GM11168 (cell line): ENCODE results near the gene ABHD2.
"Not testable (repeated sequence)": the region's sequence is repeated elsewhere in the genome, so short reads cannot be mapped to it uniquely, and the experiment has no call there.

Experiments
- in situ Hi-C: fragments of 300-500 bp; cut with MboI; formaldehyde crosslinking; loops from one replicate; pipeline ENCODE4 v1.12.0; 2022; ENCODE audit warnings: low sequenced_read_pairs; ENCODE audit not compliant: unreplicated experiment

The ABHD2 gene

GRCh38 chr15:89135387-89136077 lies 47.3 kb downstream of the ABHD2 start:
- in situ Hi-C loops, result not testable (repeated sequence)

- in situ Hi-C loops, result no loop called here
These were observed 48.0 kb downstream of the ABHD2 start for GRCh38 chr15:89136078-89136806.

DNA sequence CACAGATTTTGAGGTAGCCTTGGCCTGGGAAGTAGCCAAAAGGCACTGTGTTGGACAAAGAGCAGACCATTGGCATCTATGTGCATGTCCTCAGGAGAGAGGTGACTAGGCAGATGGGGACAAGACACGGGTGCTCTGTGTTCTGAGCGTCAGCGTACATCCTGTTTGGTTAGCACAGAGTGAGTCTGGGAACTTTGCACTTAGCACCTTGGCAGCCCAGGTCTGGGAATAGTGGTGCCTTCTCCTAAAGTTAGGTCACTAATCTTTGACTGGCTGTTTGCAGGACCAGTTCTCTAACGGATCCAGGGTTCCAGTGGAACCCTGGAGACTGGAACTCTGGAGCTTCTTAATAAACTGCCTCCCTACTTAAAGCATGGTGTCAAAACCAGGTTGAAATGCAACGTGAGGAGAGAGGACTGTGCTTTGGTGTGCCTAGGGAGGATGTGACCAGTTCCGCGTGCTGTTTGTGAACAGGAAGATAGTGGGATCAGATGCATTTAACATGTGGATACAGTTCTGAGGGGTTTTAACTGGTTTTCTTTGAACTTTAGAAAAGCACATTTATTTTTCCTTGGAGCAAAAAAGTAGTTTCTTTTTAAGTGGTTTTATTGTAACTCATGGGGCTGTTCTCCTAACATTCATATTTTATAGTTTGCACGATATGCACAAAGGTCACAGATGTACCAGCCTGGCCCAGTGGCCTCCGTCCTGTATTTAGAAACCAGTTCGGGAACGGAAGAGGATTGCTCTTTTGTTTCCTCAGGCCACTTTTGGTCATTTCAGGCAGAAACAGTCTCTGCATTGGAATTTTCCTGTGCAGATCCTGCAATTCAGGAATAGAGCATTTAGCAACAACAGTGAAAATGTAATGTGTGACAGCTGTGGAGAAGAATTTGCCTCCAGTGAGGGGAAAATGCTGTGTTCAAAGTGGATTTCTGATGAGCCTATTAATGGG lies 48.8 kb downstream of the ABHD2 start:
- in situ Hi-C loops, result no loop called here

DNA sequence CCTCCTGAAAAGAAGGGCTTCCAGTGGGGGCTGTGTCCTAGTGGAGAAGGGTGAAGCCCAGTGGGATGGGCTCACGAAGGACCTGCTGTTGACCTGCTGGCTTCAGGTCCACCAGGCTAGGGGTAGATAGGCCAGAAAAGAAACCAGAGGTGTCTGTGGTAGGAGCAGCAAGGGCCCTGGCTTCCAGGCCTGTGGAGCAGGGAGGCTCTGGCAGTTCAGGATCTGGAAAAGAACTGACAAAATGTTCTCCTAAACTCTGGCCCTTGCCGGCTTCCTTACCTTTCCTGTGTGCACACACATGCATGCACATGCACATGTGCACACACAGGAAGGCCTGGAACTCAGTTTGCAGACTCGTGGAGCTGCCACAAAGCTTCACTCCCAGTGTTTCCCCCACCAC lies 49.7 kb downstream of the ABHD2 start:
- in situ Hi-C loops, result no loop called here

- in situ Hi-C loops, result no loop called here
These were observed 50.9 kb downstream of the ABHD2 start for GRCh38 chr15:89138999-89139612.

DNA sequence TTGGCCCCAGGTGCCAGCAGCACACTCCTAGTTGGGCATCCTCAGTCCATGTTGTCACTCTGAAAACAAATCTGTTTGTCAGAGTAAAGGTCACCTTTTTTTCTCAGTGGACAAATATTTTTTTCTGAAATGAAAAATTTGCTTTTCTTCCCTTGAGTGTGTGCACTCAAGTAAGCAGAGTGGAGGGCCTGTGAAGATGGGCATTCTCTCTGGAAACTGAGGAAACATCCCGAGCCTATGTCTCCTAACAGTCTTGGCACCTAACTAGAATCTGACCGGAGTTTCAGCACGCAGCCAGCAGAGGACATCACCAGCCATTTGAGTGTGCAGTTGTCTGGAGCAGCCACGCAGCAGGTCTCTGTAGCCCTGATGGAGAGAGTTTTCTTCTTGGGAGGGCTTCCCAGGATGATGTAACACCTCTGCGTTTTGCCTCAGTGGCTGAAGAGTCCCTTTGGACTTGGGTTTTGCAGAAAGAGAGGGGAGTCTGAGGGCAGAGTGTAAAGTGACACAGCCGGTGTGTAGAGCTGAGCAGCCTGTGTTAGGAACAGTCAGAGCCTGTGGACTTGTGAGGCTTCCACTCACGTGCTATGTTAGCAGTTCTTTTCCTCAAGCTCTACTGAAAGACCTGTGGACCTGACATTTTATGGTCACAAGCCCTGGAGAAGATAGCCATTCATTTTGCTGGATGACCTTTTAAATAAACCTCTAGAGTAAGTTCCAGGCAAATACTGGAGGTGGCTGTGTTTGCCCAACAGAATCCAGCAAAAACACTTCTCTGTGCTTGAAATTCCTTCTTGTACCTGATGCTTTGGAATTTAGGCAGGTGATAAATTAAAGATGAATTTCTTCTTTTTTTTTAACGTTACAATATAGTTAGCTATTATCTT lies 51.6 kb downstream of the ABHD2 start:
- in situ Hi-C loops, result no loop called here

- in situ Hi-C loops, result no loop called here
These were observed 52.3 kb downstream of the ABHD2 start for GRCh38 chr15:89140595-89140994.

DNA sequence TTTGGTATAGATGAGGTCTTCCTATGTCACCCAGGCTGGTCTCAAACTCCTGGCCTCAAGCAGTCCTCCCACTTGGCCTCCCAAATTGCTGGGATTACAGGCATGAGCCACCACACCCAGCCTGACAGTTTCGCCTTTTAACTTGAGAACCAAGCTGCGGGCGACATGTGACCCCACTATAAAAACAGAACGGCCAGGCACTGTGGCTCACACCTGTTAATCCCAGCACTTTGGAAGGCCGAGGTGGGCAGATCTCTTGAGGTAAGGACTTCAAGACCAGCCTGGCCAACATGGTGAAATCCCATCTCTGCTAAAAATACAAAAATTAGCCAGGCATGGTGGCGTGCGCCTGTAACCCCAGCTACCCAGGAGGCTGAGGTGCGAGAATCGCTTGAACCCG lies 52.9 kb downstream of the ABHD2 start:
- in situ Hi-C loops, result not testable (repeated sequence)

GRCh38 chr15:89141885-89142284 lies 53.6 kb downstream of the ABHD2 start:
- in situ Hi-C loops, result no loop called here

DNA sequence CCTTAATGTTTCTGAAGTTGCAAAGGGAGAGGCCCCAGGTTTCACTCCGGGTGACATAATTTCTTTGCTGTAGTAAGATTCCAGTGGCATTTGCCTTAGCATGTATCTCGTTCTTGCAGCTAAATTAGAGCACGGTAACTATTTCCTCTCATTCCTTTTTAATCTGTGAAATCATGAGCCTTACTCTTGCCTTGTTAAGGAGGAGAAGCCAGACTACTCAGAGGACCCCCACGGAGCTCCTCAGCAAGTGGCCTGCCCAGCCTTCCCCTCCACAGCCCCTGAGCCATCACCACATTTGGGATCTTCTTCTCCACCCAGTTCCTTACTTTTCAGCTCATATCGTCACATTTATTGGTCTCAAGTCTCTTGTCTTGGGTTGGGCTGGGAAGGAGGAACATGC lies 54.2 kb downstream of the ABHD2 start:
- in situ Hi-C loops, result no loop called here

DNA sequence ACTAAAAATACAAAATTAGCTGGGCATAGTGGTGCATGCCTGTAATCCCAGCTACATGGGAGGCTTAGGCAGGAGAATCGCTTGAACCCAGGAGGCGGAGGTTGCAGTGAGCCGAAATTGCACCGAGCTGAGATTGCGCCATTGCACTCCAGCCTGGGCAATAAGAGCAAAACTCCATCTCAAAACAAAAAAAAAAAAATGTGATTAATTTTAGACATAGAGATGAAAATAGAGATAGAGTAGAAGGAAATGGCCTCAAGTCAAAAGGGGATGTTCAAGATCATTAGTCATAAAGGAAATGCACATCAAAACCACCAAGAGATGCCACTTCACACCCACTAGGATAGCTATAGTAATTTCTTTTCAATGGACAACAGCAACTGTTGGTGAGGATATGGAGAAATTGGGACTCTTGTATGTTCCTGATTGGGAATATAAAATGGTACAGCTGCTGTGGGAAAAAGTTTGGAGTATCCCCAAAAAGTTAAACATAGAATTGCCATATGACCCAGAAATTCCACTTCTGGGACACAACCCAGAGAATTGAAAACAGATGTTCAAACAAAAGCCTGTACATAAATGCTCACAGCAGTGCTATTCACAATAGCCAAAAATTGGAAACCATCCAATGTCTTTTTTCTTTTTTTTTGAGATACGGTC lies 55.4 kb downstream of the ABHD2 start:
- in situ Hi-C loops, result no loop called here

GRCh38 chr15:89144491-89144890 lies 56.2 kb downstream of the ABHD2 start:
- in situ Hi-C loops, result no loop called here

DNA sequence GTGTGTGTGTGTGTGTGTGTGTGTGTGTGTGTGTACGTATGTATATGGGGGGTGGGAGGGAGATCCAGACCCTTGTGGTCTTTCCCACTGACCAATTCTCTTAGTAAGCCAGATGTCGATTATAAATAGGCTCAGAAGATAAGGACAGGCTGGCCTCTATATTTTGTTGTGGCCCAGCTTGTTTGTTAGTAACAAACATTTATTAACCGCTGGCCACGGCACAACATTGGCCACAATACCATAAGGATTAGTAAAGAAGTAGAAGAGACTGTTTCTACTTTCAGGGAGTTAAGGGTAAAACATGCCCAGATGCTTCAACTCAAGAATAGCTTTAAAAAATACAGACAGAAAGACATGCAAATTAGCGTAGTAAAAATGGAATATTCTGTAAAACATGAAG lies 58.1 kb downstream of the ABHD2 start:
- in situ Hi-C loops, result no loop called here

GRCh38 chr15:89148126-89148525 lies 59.9 kb downstream of the ABHD2 start:
- in situ Hi-C loops, result no loop called here

- in situ Hi-C loops, result loop anchor here (25.0 kb wide), 1 partner anchor 87 kb away; no protein-coding TSS in a partner anchor
These were observed 61.3 kb downstream of the ABHD2 start for GRCh38 chr15:89149501-89150101.

GRCh38 chr15:89150287-89150686 lies 62.0 kb downstream of the ABHD2 start:
- in situ Hi-C loops, result loop anchor here (25.0 kb wide), 1 partner anchor 88 kb away; no protein-coding TSS in a partner anchor

DNA sequence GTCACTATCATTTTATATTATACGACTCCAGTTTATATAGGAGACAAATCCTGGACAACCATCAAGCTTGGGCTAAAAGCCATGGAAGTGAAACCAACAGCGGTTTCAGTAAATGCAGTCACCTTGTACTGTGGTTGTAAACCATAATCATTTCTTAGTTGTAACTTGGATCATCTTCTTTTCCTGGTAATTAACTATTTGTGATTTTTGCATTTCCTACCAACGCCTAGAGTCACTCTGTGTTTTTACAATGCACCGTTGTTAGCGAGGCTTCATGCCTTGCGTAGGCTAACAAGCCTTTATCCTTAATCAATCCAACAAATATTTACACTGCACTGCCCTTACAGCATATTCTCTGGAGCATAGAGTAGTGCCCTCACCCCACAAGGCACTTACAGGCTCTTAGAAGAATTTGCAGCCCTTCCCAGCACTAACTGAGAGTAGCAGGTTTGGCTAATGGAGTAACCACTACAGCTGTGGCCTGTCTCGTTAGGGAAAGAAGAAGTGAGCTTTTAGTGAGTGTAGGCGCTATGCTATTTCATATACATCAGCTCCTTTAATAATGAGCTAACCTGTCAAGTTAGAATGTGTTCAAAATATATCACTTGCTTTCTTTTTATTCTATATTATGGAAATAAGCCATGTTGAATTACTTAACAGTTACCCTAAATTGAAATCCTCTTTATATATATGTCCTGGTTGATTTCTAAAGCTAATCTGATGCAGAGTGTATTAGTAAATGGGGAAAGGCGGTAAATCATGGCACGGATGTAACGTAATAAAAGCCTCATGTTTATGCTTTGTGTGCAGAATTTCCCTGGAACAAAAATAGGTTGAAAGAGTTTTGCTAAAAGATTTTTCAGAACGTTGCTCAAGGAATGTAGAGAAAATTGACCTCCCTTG lies 62.8 kb downstream of the ABHD2 start:
- in situ Hi-C loops, result loop anchor here (25.0 kb wide), 1 partner anchor 89 kb away; no protein-coding TSS in a partner anchor
